Mucosa of descending colon (tissue), 3 donors: Measurements from ENCODE around the gene MRGPRX3. TPM values are rescaled to one million over a fixed set of nuclear protein-coding genes. Genes with fewer than 3 reads are reported as not detected.

ENCODE experiments used
- ATAC-seq: fragments of 200-7000 bp; cut with Tn5 transposase; one replicate; pipeline ENCODE4 v1.9.1; 2020; ENCODE audit warnings: mild to moderate bottlenecking, moderate library complexity
- DNase-seq, 3 donors: peaks; one replicate each; pipeline ENCODE4 v3.0.0-alpha.2; 2020
- H3K36me3 ChIP-seq: fragments of 200-600 bp; one replicate; pipeline ENCODE4 v1.8.0; 2021; ENCODE audit warnings: low read depth, mild to moderate bottlenecking
- H3K4me1 ChIP-seq: fragments of 200-600 bp; one replicate; pipeline ENCODE4 v1.8.0; 2021; ENCODE audit warnings: low read depth, mild to moderate bottlenecking
- H3K4me3 ChIP-seq: fragments of 200-600 bp; one replicate; pipeline ENCODE4 v1.8.0; 2021; ENCODE audit warnings: mild to moderate bottlenecking
- H3K9me3 ChIP-seq: fragments of 200-600 bp; one replicate; pipeline ENCODE4 v1.8.0; 2021; ENCODE audit warnings: mild to moderate bottlenecking
- intact Hi-C, 2 donors: fragments of 100-400 bp; cut with DNase I in 1 of 2; cut with micrococcal nuclease in 1 of 2; formaldehyde crosslinking; loops; one replicate each; pipeline versions ENCODE4 v1.11.0 to v1.11.1; 2022; cut with DNase I, micrococcal nuclease
- total RNA-seq, 3 donors: library from RNA; stranded (reverse); fragmentation: NEBNext Ultra II Directional in 2 of 3; extraction: Animal tissue kit (Norgen Biotek cat#: 25700) in 2 of 3; gene quantifications; one replicate each; pipeline versions ENCODE4 v1.2.1 to v1.2.4, GENCODE V29; 2021 to 2023
- TF ChIP-seq, protein P1 (sequence below): fragments of 200-600 bp; IDR thresholded peaks from one replicate; pipeline ENCODE4 v1.8.0; 2022; ENCODE audit warnings: antibody characterized with exemption, mild to moderate bottlenecking
- donor health status: DM: no; HTN: no; CAD: no; lungs with moderate emphysema.
- donor health status: DM: no; HTN: no; CAD: no.
- donor health status: DM: no; HTN: yes; CAD: no.

MRGPRX3 gene
- total RNA-seq, 3 donors from 2014 or later = 0.17 TPM; not detected in 2

DNA sequence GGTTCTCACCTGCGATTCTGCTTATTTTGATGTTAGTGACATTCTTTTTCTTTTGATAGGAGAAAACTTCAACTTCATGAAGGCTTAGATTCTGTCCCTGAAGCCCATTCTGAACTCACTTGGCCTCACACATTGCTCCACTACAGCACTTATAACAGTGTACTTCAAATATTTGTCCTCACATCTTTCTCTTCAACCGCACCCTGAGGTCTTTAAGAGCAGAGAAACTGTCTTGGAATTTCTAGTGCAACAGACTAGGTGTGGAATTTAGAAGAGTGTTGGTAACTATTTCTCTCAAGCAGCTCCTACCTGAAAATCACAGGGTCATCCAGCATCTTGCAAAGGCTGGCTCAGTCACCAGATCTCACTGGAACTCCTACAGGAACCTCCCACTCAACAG lies 7.8 kb downstream of the MRGPRX3 start:
- no peak for DNase-seq
- H3K36me3 ChIP-seq = no peaks in the 10 kb centered on the region
- TF ChIP-seq, protein P1, sequence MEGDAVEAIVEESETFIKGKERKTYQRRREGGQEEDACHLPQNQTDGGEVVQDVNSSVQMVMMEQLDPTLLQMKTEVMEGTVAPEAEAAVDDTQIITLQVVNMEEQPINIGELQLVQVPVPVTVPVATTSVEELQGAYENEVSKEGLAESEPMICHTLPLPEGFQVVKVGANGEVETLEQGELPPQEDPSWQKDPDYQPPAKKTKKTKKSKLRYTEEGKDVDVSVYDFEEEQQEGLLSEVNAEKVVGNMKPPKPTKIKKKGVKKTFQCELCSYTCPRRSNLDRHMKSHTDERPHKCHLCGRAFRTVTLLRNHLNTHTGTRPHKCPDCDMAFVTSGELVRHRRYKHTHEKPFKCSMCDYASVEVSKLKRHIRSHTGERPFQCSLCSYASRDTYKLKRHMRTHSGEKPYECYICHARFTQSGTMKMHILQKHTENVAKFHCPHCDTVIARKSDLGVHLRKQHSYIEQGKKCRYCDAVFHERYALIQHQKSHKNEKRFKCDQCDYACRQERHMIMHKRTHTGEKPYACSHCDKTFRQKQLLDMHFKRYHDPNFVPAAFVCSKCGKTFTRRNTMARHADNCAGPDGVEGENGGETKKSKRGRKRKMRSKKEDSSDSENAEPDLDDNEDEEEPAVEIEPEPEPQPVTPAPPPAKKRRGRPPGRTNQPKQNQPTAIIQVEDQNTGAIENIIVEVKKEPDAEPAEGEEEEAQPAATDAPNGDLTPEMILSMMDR = no peak
- no peak for ATAC-seq
- no peaks in the 10 kb centered on the region for H3K4me1 ChIP-seq
- no peaks in the 10 kb centered on the region for H3K9me3 ChIP-seq
- intact Hi-C loops = no loop called here
- no peak overlapping the region for H3K4me3 ChIP-seq

DNA sequence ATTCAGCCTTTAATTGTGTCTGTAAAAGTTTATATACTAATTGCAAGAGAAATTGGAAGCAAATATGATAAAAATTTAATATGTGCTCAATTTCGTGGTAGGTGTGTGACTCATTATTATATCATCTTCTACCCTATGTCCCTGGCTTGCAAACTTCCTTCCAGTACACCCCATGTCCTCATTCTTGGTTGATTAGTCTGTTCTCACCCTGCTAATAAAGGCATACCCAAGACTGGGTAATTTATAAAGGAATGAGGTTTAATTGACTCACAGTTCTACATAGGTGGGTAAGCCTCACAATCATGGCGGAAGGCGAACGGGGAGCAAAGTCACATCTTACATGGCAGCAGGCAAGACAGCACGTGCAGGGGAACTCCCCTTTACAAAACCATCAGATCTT lies 11.9 kb downstream of the MRGPRX3 start:
- no peaks in the 10 kb centered on the region for H3K9me3 ChIP-seq
- TF ChIP-seq, protein P1 = no peak
- no peak overlapping the region for H3K4me3 ChIP-seq
- DNase-seq = no peak
- H3K36me3 ChIP-seq = no peaks in the 10 kb centered on the region
- no peak for ATAC-seq
- intact Hi-C loops = no loop called here
- no peaks in the 10 kb centered on the region for H3K4me1 ChIP-seq

DNA sequence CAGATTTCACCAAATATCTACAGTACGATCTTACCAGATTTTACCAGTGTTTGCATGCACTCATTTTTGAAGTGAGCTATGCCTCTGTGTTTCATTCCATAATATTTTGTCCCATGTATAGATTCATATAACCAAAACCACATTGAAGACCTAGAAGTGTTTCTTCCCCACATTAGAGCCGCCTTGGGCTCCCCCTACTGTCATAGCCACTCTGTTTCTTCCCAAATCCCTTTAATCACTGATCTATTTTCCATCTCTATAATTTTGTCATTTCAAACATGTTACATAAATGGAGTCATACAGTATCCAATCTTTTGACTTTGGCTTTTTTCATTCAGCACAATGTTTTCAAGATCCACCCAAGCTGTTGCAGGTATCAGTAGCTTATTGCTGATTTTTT lies 12.7 kb downstream of the MRGPRX3 start:
- TF ChIP-seq, protein P1 = no peak
- Histone ChIP-seq H3K36me3 (no peaks in the 10 kb centered on the region), H3K4me1 (no peaks in the 10 kb centered on the region), H3K9me3 (no peaks in the 10 kb centered on the region), H3K4me3 (no peak overlapping the region)
- intact Hi-C loops = no loop called here
- DNase-seq = no peak
- ATAC-seq = no peak

DNA sequence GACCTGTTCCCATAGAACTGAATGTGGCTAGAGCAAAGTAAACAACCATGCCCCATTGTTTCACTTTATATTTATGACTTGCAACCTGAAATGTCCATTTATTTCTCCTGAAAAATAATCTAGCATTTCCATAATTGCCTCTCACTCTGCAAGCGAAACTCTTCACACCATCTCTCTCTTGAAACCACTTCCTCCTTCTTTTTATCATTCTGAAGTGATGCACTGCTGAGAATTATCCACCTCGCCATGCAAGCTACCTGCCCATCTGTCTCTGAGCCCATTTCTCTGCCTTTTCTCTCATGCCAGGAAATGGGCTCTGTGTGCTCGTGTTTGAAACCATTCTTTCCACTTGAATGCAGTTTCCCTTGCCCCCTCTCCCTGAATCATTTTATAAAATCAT lies 13.5 kb downstream of the MRGPRX3 start:
- TF ChIP-seq, protein P1 = no peak
- ATAC-seq (no peak), DNase-seq (no peak)
- Histone ChIP-seq H3K36me3 (no peaks in the 10 kb centered on the region), H3K4me1 (no peaks in the 10 kb centered on the region), H3K4me3 (no peak overlapping the region), H3K9me3 (no peaks in the 10 kb centered on the region)
- intact Hi-C loops = no loop called here

DNA sequence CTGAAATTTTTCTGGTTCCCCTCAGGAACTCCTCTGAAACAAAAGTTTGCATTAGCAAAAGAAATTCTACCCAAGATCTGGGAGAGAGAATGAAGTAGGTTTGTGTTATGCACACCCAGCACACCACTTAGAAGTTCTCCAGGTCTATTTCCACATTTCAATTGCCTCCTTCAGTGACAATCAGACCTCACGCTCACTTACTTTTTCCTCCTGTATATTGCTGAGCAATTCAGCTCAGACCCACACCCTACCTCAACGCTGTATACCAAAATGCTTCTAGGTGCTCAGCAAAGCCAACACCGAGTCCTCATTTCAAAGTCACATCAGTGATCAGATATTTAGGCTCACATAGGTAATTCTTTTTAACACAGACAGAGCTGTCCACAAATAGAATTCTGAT lies 19.2 kb downstream of the MRGPRX3 start:
- TF ChIP-seq, protein P1 = no peak
- Histone ChIP-seq H3K36me3 (no peaks in the 10 kb centered on the region), H3K9me3 (no peaks in the 10 kb centered on the region), H3K4me1 (no peaks in the 10 kb centered on the region), H3K4me3 (no peak overlapping the region)
- ATAC-seq (no peak), DNase-seq (no peak)
- intact Hi-C loops = no loop called here

DNA sequence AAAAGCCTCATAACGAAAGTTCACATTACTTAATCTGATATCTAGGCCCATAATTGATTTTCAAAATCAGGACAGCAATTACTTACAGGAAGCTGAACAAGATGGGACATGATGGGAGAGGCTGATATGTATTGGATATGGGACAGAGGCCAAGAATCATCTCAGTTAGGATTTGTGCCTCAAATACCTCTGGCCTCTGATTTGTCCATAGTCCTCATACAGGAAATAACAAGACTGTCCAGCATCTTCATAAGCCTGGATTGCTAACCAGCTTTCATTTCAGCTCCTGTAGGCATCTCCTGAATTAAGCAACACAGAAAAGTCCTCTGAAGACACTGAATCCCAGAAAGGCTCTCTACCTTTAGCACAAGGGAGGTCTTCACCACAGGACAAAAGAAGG lies 36.0 kb downstream of the MRGPRX3 start:
- ATAC-seq = no peak
- TF ChIP-seq, protein P1 = no peak
- DNase-seq = no peak
- no peaks in the 10 kb centered on the region for H3K36me3 ChIP-seq
- no peaks in the 10 kb centered on the region for H3K4me1 ChIP-seq
- no peaks in the 10 kb centered on the region for H3K9me3 ChIP-seq
- no peak overlapping the region for H3K4me3 ChIP-seq
- intact Hi-C loops = no loop called here
